H1 (cell line): ENCODE data around the gene IL31. TPM values are rescaled to one million over a fixed set of nuclear protein-coding genes. Genes with fewer than 3 reads are reported as not detected.

Experiments used
- CTCF ChIA-PET: fragments of 300-600 bp; sonication (Branson Sonifier 250); formaldehyde crosslinking; loops from one replicate; lab custom pipeline; 2021; ENCODE audit not compliant: partially characterized antibody; lab: Charles Lee
- POLR2A ChIA-PET: fragments of 300-600 bp; sonication (Branson Sonifier 250); formaldehyde crosslinking; loops from one replicate; lab custom pipeline; 2021; ENCODE audit warnings: inconsistent platforms; ENCODE audit not compliant: partially characterized antibody; lab: Charles Lee
- DNase-seq, 2 experiments: peaks; one replicate each; pipeline versions ENCODE4 v3.0.0 to v3.0.0-alpha.2; 2010 to 2022; ENCODE audit warnings: low spot score in 2 of 2, low read depth in 1 of 2, mixed read lengths in 1 of 2
- FAIRE-seq: peaks from 2 replicates; lab custom pipeline; 2011; peaks lifted over from hg19 to GRCh38; lab: Jason Lieb, UNC
- H2AFZ ChIP-seq: 2 replicates; pipeline ENCODE4 v1.8.1; 2012; ENCODE audit warnings: low read length, inconsistent platforms
- H2AK5ac ChIP-seq: 2 replicates; pipeline ENCODE4 v1.6.1; 2013; ENCODE audit warnings: low read depth, low read length
- H2BK120ac ChIP-seq: replicated peaks from 2 replicates; pipeline ENCODE3; 2013; ENCODE audit warnings: low read depth, low read length, inconsistent platforms
- H2BK12ac ChIP-seq: 2 replicates; pipeline ENCODE4 v1.6.1; 2013; ENCODE audit warnings: low read depth, low read length
- H2BK15ac ChIP-seq: 2 replicates; pipeline ENCODE4 v1.6.1; 2013; ENCODE audit warnings: low read length
- H2BK20ac ChIP-seq: 2 replicates; pipeline ENCODE4 v1.6.1; 2013; ENCODE audit warnings: low read length
- H2BK5ac ChIP-seq: 2 replicates; pipeline ENCODE4 v1.6.1; 2013; ENCODE audit warnings: low read depth, low read length
- H3K14ac ChIP-seq: 2 replicates; pipeline ENCODE4 v1.6.1; 2013; ENCODE audit warnings: inconsistent platforms; ENCODE audit not compliant: insufficient read length
- H3K18ac ChIP-seq: 2 replicates; pipeline ENCODE4 v1.6.1; 2013; ENCODE audit warnings: low read length; ENCODE audit errors: extremely low read depth
- H3K23ac ChIP-seq: 2 replicates; pipeline ENCODE4 v1.6.1; 2013; ENCODE audit warnings: inconsistent platforms; ENCODE audit not compliant: insufficient read length
- H3K23me2 ChIP-seq: 2 replicates; pipeline ENCODE4 v1.6.1; 2013; ENCODE audit warnings: low read depth, low read length
- H3K27ac ChIP-seq: 2 replicates; pipeline ENCODE4 v1.6.1; 2011; ENCODE audit warnings: low read depth, low read length, inconsistent platforms
- H3K27me3 ChIP-seq, 4 experiments: replicated peaks in 1 of 4; 1 replicate in 1 of 4; 2 replicates in 3 of 4; pipeline versions ENCODE4 v1.6.1 to v1.8.1; 2011 to 2013; ENCODE audit warnings: low read length in 3 of 4, mild to moderate bottlenecking in 3 of 4, inconsistent platforms in 2 of 4, mixed read lengths in 2 of 4, moderate library complexity in 1 of 4; ENCODE audit not compliant: control insufficient read depth in 3 of 4, insufficient read depth in 3 of 4; ENCODE audit errors: extremely low read depth in 1 of 4
- H3K36me3 ChIP-seq, 4 experiments: 2 replicates each; pipeline versions ENCODE4 v1.6.1 to v1.8.1; 2011 to 2013; ENCODE audit warnings: mild to moderate bottlenecking in 4 of 4, low read length in 3 of 4, moderate library complexity in 2 of 4, control low read depth in 1 of 4, inconsistent platforms in 1 of 4; ENCODE audit not compliant: insufficient read depth in 4 of 4, control insufficient read depth in 2 of 4
- H3K4ac ChIP-seq: replicated peaks from 2 replicates; pipeline ENCODE3; 2013; ENCODE audit warnings: low read length, low read depth, mixed read lengths, inconsistent platforms; ENCODE audit not compliant: insufficient read length
- H3K4me1 ChIP-seq, 4 experiments: replicated peaks in 1 of 4; 1 replicate in 1 of 4; 2 replicates in 3 of 4; pipeline versions ENCODE4 v1.6.1 to v1.8.1; 2011 to 2013; ENCODE audit warnings: low read length in 3 of 4, inconsistent platforms in 2 of 4, mixed read lengths in 1 of 4; ENCODE audit not compliant: insufficient read depth in 4 of 4, control insufficient read depth in 3 of 4
- H3K4me2 ChIP-seq, 2 experiments: 2 replicates each; pipeline versions ENCODE4 v1.6.1 to v1.8.1; 2011 to 2013; ENCODE audit warnings: low read depth in 2 of 2, low read length in 2 of 2, control low read depth in 1 of 2, inconsistent platforms in 1 of 2, mild to moderate bottlenecking in 1 of 2; ENCODE audit not compliant: insufficient read depth in 1 of 2
- H3K4me3 ChIP-seq, 4 experiments: fragments of 200-600, 300-600 bp in 1 of 4; sonication (generic), shearing (Covaris generic), sonication (Bioruptor Twin) in 1 of 4; 2 replicates each; pipeline versions ENCODE4 v1.5.1 to v1.8.1; 2011 to 2016; ENCODE audit warnings: low read length in 4 of 4, low read depth in 3 of 4, control low read depth in 2 of 4, inconsistent platforms in 2 of 4, mild to moderate bottlenecking in 2 of 4, mixed read lengths in 1 of 4, moderate library complexity in 1 of 4; ENCODE audit not compliant: insufficient read depth in 2 of 4; ENCODE audit errors: extremely low read depth in 1 of 4
- H3K56ac ChIP-seq: replicated peaks from 2 replicates; pipeline ENCODE3; 2013; ENCODE audit warnings: low read depth, mild to moderate bottlenecking, mixed read lengths, low read length, inconsistent platforms; ENCODE audit not compliant: insufficient read length
- H3K79me1 ChIP-seq: 2 replicates; pipeline ENCODE4 v1.6.1; 2013; ENCODE audit warnings: low read depth, low read length, control low read depth
- H3K79me2 ChIP-seq, 2 experiments: 2 replicates each; pipeline versions ENCODE4 v1.6.1 to v1.8.1; 2012 to 2013; ENCODE audit warnings: low read length in 2 of 2, mild to moderate bottlenecking in 2 of 2, inconsistent platforms in 1 of 2; ENCODE audit not compliant: insufficient read depth in 2 of 2, control insufficient read depth in 1 of 2
- H3K9ac ChIP-seq, 4 experiments: replicated peaks in 1 of 4; 1 replicate in 1 of 4; 2 replicates in 3 of 4; pipeline versions ENCODE4 v1.6.1 to v1.8.1; 2011 to 2013; ENCODE audit warnings: low read depth in 3 of 4, low read length in 3 of 4, control low read depth in 2 of 4, mild to moderate bottlenecking in 2 of 4, moderate library complexity in 2 of 4, inconsistent platforms in 1 of 4; ENCODE audit errors: extremely low read depth in 1 of 4
- H3K9me3 ChIP-seq, 2 experiments: 2 replicates each; pipeline versions ENCODE4 v1.6.1 to v1.8.1; 2012 to 2013; ENCODE audit warnings: mild to moderate bottlenecking in 2 of 2, moderate library complexity in 2 of 2, control low read depth in 1 of 2, inconsistent platforms in 1 of 2, low read depth in 1 of 2, low read length in 1 of 2, mixed read lengths in 1 of 2; ENCODE audit not compliant: insufficient read depth in 2 of 2
- H4K20me1 ChIP-seq, 2 experiments: replicated peaks in 1 of 2; 2 replicates each; pipeline versions ENCODE3 to v1.8.1; 2011 to 2013; ENCODE audit warnings: inconsistent platforms in 2 of 2, low read length in 2 of 2, mild to moderate bottlenecking in 1 of 2; ENCODE audit not compliant: insufficient read depth in 2 of 2, control insufficient read depth in 1 of 2
- H4K5ac ChIP-seq: 2 replicates; pipeline ENCODE4 v1.6.1; 2013; ENCODE audit warnings: low read length, low read depth, mixed read lengths, inconsistent platforms; ENCODE audit not compliant: insufficient read length
- H4K8ac ChIP-seq: 2 replicates; pipeline ENCODE4 v1.8.0; 2013; ENCODE audit warnings: mild to moderate bottlenecking, moderate library complexity, low read length, inconsistent platforms; ENCODE audit not compliant: insufficient read depth; ENCODE audit errors: extremely low read depth
- H4K91ac ChIP-seq: replicated peaks from 2 replicates; pipeline ENCODE3; 2013; ENCODE audit warnings: low read length, mixed read lengths, inconsistent platforms; ENCODE audit not compliant: insufficient read length
- EGR1 ChIP-seq: IDR thresholded peaks from 2 replicates; pipeline ENCODE4 v1.6.1; 2011; ENCODE audit warnings: low read depth, low read length, borderline replicate concordance
- WGBS, 2 experiments: shearing (Covaris generic) in 1 of 2; methylation state at CpG; one replicate each; pipeline versions ENCODE4 v1.1.6 to v1.1.7; 2013 to 2015; ENCODE audit warnings: low lambda C conversion rate in 2 of 2, mixed read lengths in 2 of 2, inconsistent platforms in 1 of 2, low coverage in 1 of 2, missing lambda C conversion rate in 1 of 2; ENCODE audit not compliant: insufficient replicate concordance in 2 of 2, insufficient coverage in 1 of 2, insufficient read length in 1 of 2; ENCODE audit errors: extremely low coverage in 1 of 2, missing lambda C conversion rate in 1 of 2; 5-methylcytosine and 5-hydroxymethylcytosine counted together
- polyA plus RNA-seq, 7 experiments: library from polyadenylated mRNA; depleted of rRNA in 3 of 7; stranded (reverse) in 5 of 7; unstranded in 2 of 7; fragments of >200 nt in 5 of 7; fragments of 200-250 nt in 2 of 7; gene quantifications; 1 replicate in 5 of 7; 2 replicates in 1 of 7; 4 replicates in 1 of 7; pipeline versions ENCODE4 v1.2.1 to v1.2.3, GENCODE V29; 2011 to 2013; ENCODE audit warnings: missing spikeins in 2 of 7, mixed read lengths in 2 of 7
- total RNA-seq: library from RNA; stranded (reverse); fragmentation: NEBNext Ultra II Directional; extraction: Animal tissue kit (Norgen Biotek cat#: 25700); gene quantifications from 2 replicates; pipeline ENCODE4 v1.2.1, GENCODE V29; 2021

Gene IL31
- total and polyA plus RNA-seq, 2 of the 8 experiments (the other 6 are each of a cell fraction or from before 2014, with no cell fraction given): not detected

DNA sequence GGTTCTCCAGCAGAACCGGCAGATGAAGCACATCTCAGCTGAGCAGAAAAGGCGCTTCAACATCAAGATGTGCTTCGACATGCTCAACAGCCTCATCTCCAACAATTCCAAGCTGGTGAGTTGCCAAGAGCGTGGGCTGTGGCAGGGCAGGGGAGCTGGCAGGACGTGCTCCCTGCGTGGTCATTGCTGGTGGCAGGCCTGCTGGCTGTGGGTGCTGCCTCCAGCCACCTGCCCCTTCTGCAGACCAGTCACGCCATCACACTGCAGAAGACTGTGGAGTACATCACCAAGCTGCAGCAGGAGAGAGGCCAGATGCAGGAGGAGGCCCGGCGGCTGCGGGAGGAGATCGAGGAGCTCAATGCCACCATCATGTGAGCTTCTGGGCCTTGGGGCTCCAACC, 35.8 kb downstream of the IL31 start:
- no peak for DNase-seq
- Histone ChIP-seq H2AK5ac (peak overlapping the region; percentile 65; the same call in 1 of the 2 replicates), H4K8ac (peak overlapping the region; percentile 65; the same call in 1 of the 2 replicates)
- TF ChIP-seq EGR1: no peak
- TF ChIP-seq, all 59 proteins: peak for 0
- Histone ChIP-seq H3K9me3 (peaks cover 17 to 24% of the 10 kb centered on the region in 2 experiments), H3K79me2 (no peaks in the 10 kb centered on the region), H3K4me3 (no peak overlapping the region), H2AFZ (no peak overlapping the region), H3K4ac (no peak overlapping the region), H3K56ac (no peak overlapping the region), H2BK12ac (no peak overlapping the region), H3K18ac (no peak overlapping the region), H3K4me1 (peaks cover 0 to 8% (median 3%) of the 10 kb centered on the region in 4 experiments; a peak in 5 of 7 replicates), H4K20me1 (no peaks in the 10 kb centered on the region), H4K5ac (no peak overlapping the region), H3K23me2 (no peaks in the 10 kb centered on the region), H3K9ac (peak overlapping the region in 2 of 4 experiments; percentile 25 to 41; a peak in 2 of 7 replicates), H3K23ac (no peak overlapping the region), H2BK120ac (no peak overlapping the region), H2BK15ac (no peak overlapping the region), H3K4me2 (peak overlapping the region; percentile 18 to 44; a peak in 3 of 4 replicates), H3K27me3 (no peaks in the 10 kb centered on the region; a peak in 1 of 7 replicates), H3K14ac (no peak overlapping the region), H4K91ac (no peak overlapping the region), H3K79me1 (no peaks in the 10 kb centered on the region), H2BK20ac (0 out of 2 replicates have a peak overlapping the region, but pooled peaks have one; percentile 18), H2BK5ac (peak overlapping the region; percentile 90; the same call in 1 of the 2 replicates), H3K36me3 (peaks cover 2 to 24% (median 14%) of the 10 kb centered on the region in 4 experiments; a peak in 6 of 8 replicates), H3K27ac (0 out of 2 replicates have a peak overlapping the region, but pooled peaks have one; percentile 29)
- ChIA-PET POLR2A (interaction anchor here (0.6 to 2.5 kb wide), 10 partner anchors 8 to 335 kb away, joined by 3 to 6 read pairs (median 3); no protein-coding TSS in a partner anchor), CTCF (interaction anchor here (0.6 to 3.2 kb wide), 24 partner anchors 10 to 220 kb away, joined by 3 to 29 read pairs (median 4); partner anchors contain the start of genes B3GNT4 and CFAP251)
- no peak for FAIRE-seq
- 90% methylated on average over 11 of the region's 11 CpGs; no CpG with 5 or more reads in 1 of the 2 experiments for WGBS, 2 experiments
